ENCODE results near the gene LAMB2.

Gene LAMB2

GRCh38 chr3:49161197-49161596 is 28.3 kb upstream of the LAMB2 start:
- no peak for DNase-seq

- DNase-seq = no peak
These were observed 25.9 kb upstream of the LAMB2 start for GRCh38 chr3:49158792-49159191.

- DNase-seq = peak; percentile 53
These were observed 25.4 kb upstream of the LAMB2 start for GRCh38 chr3:49158103-49158709.

GRCh38 chr3:49157289-49157688 is 24.4 kb upstream of the LAMB2 start:
- no peak for DNase-seq

- no peak for DNase-seq
These were observed 20.6 kb upstream of the LAMB2 start for GRCh38 chr3:49153349-49153912.

- no peak for DNase-seq
These were observed 18.8 kb upstream of the LAMB2 start for GRCh38 chr3:49151610-49152009.

GRCh38 chr3:49148159-49148558 is 15.3 kb upstream of the LAMB2 start:
- no peak for DNase-seq

GRCh38 chr3:49140080-49140479 is 7.2 kb upstream of the LAMB2 start:
- DNase-seq = no peak

GRCh38 chr3:49135499-49135898 is 2.6 kb upstream of the LAMB2 start:
- DNase-seq = no peak

- no peak for DNase-seq
These were observed 1.8 kb upstream of the LAMB2 start for GRCh38 chr3:49134471-49135265.

GRCh38 chr3:49133226-49133951 is 539 bp upstream of the LAMB2 start:
- peak; percentile 63 for DNase-seq

GRCh38 chr3:49132073-49132436 is 795 bp downstream of the LAMB2 start:
- DNase-seq = no peak

- no peak for DNase-seq
These were observed 1.3 kb downstream of the LAMB2 start for GRCh38 chr3:49131576-49131975.

GRCh38 chr3:49131040-49131439 is 1.8 kb downstream of the LAMB2 start:
- DNase-seq = no peak

- no peak for DNase-seq
These were observed 7.7 kb downstream of the LAMB2 start for GRCh38 chr3:49124991-49125670.

GRCh38 chr3:49124203-49124602 is 8.6 kb downstream of the LAMB2 start:
- no peak for DNase-seq

GRCh38 chr3:49123687-49124086 is 9.2 kb downstream of the LAMB2 start:
- DNase-seq = no peak

- no peak for DNase-seq
These were observed 9.8 kb downstream of the LAMB2 start for GRCh38 chr3:49122886-49123545.

- no peak for DNase-seq
These were observed 10.4 kb downstream of the LAMB2 start for GRCh38 chr3:49122451-49122850.

- DNase-seq = no peak
These were observed 10.8 kb downstream of the LAMB2 start for GRCh38 chr3:49122022-49122421.

GRCh38 chr3:49121132-49121736 is 11.6 kb downstream of the LAMB2 start:
- no peak for DNase-seq
